Colonic mucosa (tissue), 4 donors: ENCODE data around the gene TTPAL. TPM values are rescaled to one million over a fixed set of nuclear protein-coding genes. Genes with fewer than 3 reads are reported as not detected.

Experiments used
- DNase-seq: peaks from one replicate; pipeline ENCODE4 v3.0.0-alpha.2; 2020
- H3K27ac ChIP-seq: fragments of 200-600 bp; one replicate; pipeline ENCODE4 v1.8.0; 2021
- H3K27me3 ChIP-seq: fragments of 200-600 bp; one replicate; pipeline ENCODE4 v1.8.0; 2021
- H3K36me3 ChIP-seq: fragments of 200-600 bp; one replicate; pipeline ENCODE4 v1.8.0; 2021
- H3K4me1 ChIP-seq: fragments of 200-600 bp; one replicate; pipeline ENCODE4 v1.8.0; 2021; ENCODE audit warnings: mild to moderate bottlenecking
- H3K4me3 ChIP-seq: fragments of 200-600 bp; one replicate; pipeline ENCODE4 v1.8.0; 2021
- H3K9ac ChIP-seq, 2 donors: one replicate each; pipeline ENCODE4 v1.7.0; 2013; ENCODE audit warnings: control low read depth in 2 of 2, low read depth in 2 of 2, low read length in 2 of 2
- H3K9me3 ChIP-seq: fragments of 200-600 bp; one replicate; pipeline ENCODE4 v1.8.0; 2021
- CTCF ChIP-seq: fragments of 200-600 bp; IDR thresholded peaks from one replicate; pipeline ENCODE4 v1.8.0; 2022; ENCODE audit warnings: antibody characterized with exemption, mild to moderate bottlenecking
- intact Hi-C: fragments of 100-400 bp; cut with DNase I; formaldehyde crosslinking; loops from one replicate; pipeline ENCODE4 v1.14.1; 2022
- total RNA-seq, 2 donors: library from RNA; stranded (reverse); fragmentation: NEBNext Ultra II Directional in 1 of 2; extraction: Animal tissue kit (Norgen Biotek cat#: 25700) in 1 of 2; gene quantifications; one replicate each; pipeline ENCODE4 v1.2.1, GENCODE V29; 2021
- donor health status: healthy.
- donor health status: DM: no; HTN: no; CAD: no.
- donor health status: DM: no; HTN: no; CAD: no.

TTPAL gene
- 10 to 100 TPM in 1 of 2 donors, 1 to 10 TPM in 1; 8.4 to 11.6 TPM for total RNA-seq

GRCh38 chr20:44475694-44476560 lies at the start of gene TTPAL:
Gene TTPAL, plus strand, starts transcription at chr20:44475874. Its CDS starts 4,126 bp downstream, at chr20:44480000.
- no peaks in the 10 kb centered on the region for H3K36me3 ChIP-seq
- peak within 1 kb of the TSS; percentile 68 for H3K4me3 ChIP-seq
- H3K27ac ChIP-seq: peak within 1 kb of the TSS; percentile 72
- no peaks in the 10 kb centered on the region for H3K27me3 ChIP-seq
- TF ChIP-seq CTCF: no peak
- no peaks in the 10 kb centered on the region for H3K9me3 ChIP-seq
- no peaks in the 10 kb centered on the region for H3K4me1 ChIP-seq
- peak; percentile 93 for DNase-seq
- intact Hi-C loops: loop anchor here (2.0 to 5.0 kb wide), 2 partner anchors 41 to 137 kb away; no protein-coding TSS in a partner anchor
- peak within 1 kb of the TSS; percentile 83 to 97 for H3K9ac ChIP-seq

GRCh38 chr20:44425923-44426322 lies 49.8 kb upstream of the TTPAL start:
- no peaks in the 10 kb centered on the region for H3K9me3 ChIP-seq
- no peak overlapping the region for H3K4me3 ChIP-seq
- H3K36me3 ChIP-seq: no peaks in the 10 kb centered on the region
- intact Hi-C loops: no loop called here
- no peak for TF ChIP-seq CTCF
- no peak overlapping the region for H3K9ac ChIP-seq
- DNase-seq: no peak
- no peaks in the 10 kb centered on the region for H3K4me1 ChIP-seq
- no peak overlapping the region for H3K27ac ChIP-seq
- no peaks in the 10 kb centered on the region for H3K27me3 ChIP-seq

DNA sequence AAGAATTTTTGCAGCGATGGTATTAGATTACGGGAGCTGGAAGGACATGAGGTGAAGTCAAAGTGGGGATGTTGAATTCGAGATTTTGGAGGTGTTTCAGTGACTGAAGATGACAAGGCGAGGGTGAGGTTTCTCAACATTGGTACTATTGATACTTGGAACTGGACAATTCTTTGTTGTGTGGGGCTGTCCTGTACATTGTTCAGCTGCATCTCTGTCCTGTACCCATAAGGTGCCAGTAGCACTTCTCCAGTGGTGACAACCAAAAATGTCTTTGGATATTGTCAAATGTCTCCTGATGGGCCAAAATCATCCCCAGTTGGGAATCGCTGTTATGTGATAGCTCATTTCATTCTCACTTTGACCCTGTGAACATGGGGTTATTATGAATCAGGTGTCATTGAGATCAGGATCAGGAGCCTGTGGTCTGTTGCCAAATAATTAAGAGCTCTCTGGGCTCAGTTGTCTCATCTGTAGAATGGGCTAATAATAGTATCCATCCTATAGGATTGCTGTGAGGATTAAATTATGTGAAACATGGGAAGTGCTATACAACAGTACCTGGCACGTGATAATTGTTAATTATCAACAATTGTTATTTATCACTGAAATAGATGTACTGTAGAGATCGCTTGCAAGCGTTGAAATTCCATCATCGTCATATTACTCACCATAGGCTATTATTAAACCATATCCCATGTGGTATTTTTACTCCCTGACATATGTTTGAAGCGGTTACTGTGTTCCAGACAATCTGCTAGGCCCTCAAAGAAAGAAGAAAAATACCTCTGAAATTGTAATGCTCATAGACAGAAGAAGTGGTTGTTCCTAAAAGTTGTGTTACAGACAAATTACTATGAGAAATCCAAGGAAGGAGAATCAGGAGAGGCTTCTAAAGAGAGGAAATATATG lies 48.5 kb upstream of the TTPAL start:
- no peaks in the 10 kb centered on the region for H3K27me3 ChIP-seq
- no peaks in the 10 kb centered on the region for H3K4me1 ChIP-seq
- no peak overlapping the region for H3K9ac ChIP-seq
- no peaks in the 10 kb centered on the region for H3K36me3 ChIP-seq
- DNase-seq: no peak
- H3K9me3 ChIP-seq: no peaks in the 10 kb centered on the region
- H3K4me3 ChIP-seq: no peak overlapping the region
- H3K27ac ChIP-seq: no peak overlapping the region
- TF ChIP-seq CTCF: no peak
- intact Hi-C loops: no loop called here

DNA sequence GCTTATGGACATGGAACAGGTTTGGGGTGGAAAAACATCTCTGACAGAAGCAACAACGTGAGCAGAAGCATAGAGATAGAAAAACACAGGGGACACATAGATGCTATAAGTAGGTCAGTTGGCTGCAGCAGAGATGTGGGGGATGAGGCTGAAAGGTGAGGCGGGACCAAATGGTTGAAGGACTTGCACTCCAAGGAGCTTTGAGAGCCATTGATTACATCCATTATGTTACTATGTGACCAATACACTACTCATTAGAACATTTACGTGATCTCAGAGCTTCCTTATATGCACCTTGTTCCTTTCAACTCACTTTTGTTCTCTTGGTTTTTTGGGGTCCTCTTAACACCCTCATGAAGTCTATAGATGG lies 47.9 kb upstream of the TTPAL start:
- no peak overlapping the region for H3K9ac ChIP-seq
- H3K27ac ChIP-seq: no peak overlapping the region
- DNase-seq: no peak
- intact Hi-C loops: no loop called here
- no peaks in the 10 kb centered on the region for H3K36me3 ChIP-seq
- H3K27me3 ChIP-seq: no peaks in the 10 kb centered on the region
- no peak overlapping the region for H3K4me3 ChIP-seq
- no peaks in the 10 kb centered on the region for H3K4me1 ChIP-seq
- no peaks in the 10 kb centered on the region for H3K9me3 ChIP-seq
- no peak for TF ChIP-seq CTCF

- no peak for DNase-seq
- Histone ChIP-seq H3K27ac (no peak overlapping the region), H3K4me3 (no peak overlapping the region), H3K36me3 (no peaks in the 10 kb centered on the region), H3K4me1 (no peaks in the 10 kb centered on the region), H3K9ac (no peak overlapping the region), H3K9me3 (no peaks in the 10 kb centered on the region), H3K27me3 (no peaks in the 10 kb centered on the region)
- TF ChIP-seq CTCF: no peak
- intact Hi-C loops: no loop called here
These were observed 47.3 kb upstream of the TTPAL start for GRCh38 chr20:44428174-44429016.
